HG02623 (cell line): ENCODE results near the gene NXPH3.

Experiments
- ATAC-seq: cut with Tn5 transposase; IDR thresholded peaks from one replicate; pipeline ENCODE4 v1.9.1; 2021; ENCODE audit warnings: moderate library complexity; ENCODE audit not compliant: unreplicated experiment

Gene NXPH3

DNA sequence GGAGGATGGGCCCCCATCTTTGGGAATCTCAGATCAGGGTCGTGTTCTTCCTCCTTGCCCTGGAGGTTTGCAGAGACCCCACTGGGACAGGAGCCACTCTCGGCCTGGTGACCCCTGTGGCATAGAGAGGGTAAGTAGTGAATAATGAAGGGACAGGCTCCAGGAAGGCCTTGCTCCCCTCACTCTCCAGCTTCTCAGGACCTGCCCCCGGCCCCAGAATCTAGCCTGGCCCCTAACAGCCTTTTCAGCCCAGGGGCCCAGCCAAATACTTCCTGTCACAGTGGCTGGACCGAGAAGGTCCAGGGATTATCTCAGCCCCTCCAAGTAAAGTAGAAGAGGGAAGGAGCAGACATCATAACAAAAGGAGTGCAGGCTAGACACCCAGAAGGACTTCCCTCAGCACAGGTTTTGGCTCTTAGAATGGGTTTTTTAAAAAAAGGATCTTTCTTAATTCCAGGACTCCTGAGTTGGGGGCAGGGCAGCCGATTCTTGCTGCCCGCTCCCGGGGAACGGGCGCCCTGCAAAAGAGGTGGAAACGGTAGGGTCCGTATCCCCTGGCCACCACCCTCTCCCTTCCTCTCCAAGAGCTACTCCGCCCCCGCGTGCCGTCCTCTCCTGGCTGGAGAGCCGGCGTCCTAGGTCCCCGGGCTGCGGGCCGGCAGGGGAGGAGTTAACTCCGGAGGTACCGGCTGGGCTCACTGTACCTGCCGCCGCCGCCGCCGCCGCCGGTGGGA is 559 bp upstream of the NXPH3 start:
- ATAC-seq = no peak

DNA sequence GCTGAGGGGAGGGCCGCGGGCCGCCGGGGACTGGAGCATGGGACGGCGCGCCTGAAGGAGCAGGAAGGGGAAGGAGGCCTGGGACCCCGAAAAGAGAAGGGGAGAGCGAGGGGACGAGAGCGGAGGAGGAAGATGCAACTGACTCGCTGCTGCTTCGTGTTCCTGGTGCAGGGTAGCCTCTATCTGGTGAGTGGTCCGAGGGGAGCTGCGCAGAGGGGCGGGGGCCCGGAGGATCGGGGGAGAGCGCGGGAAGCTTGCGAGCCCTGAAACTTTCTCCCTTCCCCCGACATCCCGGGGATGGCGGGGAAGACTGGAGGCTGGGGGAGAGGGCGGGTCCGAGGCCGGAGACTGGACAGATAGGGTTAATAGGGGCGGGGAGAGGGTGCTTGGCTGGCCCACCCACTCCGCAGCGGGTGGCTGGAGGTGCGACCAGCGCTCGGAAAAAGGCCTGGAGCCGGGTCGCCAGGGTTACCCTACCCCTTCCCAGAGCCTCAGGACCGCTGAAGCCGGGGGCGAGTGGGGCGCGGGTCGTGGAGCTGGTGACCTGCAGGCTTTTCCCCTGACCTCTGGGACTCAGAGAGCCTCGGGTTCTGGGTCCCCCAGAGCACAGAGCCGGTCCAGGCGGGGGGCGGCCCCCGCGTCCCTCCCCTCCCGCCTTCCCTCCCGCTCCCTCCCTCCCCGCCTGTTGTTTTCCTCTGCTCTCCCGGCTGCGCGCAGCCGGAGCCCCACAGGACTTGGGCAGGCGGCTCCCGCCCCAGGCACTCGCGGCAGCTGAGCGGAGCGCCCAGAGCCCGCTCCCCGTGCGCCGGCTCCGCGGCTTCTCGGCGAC is 631 bp downstream of the NXPH3 start:
- ATAC-seq = no peak

DNA sequence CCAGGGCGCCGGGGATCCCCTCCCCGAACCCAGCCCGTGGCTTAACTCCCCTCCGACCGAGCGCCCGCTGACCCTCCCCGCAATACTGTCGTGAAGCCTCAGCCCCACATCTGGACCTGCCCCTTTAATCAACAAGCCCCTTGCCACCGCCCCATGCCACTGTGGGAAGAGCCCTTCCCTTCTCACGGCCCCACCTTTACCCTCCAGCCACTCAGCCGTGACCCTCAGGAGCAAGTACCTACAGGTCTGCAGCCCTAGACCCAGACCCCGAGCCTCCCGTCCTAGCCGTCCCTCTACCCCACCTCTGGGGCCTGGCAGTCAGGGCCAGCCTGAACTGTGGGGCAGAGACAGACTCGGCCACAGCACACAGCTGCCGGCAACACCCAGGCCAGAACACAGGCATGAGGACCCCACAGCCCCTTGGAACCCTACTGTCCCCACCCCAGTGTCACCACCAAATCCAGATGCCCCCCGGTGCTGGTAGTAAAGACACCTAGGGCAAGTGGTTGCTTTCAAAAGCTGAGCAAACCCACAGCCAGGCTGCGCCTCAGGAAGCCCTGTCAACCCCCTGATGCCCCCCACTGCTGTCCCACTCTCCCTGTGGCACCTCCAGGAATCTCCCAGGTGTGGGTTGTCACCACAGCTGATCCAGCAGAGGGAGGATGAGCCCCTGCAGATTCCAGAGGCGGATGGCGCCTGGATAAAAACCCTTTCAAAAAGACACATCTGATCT is 1.4 kb downstream of the NXPH3 start:
- no peak for ATAC-seq

DNA sequence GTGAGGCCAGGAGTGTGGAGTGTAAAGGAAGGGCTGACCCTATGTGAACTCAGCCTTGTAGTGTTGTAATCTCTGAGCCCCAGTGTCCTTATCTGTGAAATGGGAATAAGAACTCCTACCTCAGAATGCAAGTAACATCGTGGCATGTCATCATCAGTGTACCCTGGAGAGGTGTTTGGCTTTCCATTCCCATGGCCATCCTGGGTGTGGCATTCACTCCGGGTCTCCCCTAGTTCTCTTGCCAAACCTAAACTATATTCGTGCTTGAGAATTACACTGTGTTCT is 1.9 kb downstream of the NXPH3 start:
- ATAC-seq = no peak

DNA sequence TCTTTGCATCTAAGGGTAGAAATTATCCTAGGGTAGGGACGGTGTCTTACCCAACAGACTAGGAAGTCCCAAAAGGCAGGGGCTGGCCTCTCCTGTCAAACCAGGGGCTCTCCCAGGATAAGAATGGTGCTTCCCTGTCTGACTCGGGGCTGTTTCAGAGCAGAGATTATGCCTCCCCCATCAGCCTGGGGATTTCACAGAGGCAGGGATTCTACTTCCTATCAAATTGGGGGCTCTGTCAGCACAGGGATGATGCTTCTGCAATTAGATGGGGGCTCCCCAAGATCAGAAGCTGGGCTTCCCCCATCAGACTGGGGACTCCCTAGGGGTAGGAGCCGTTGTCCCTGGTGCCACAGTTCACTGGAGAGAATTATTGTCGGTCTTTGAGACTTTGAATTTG is 2.3 kb downstream of the NXPH3 start:
- no peak for ATAC-seq

DNA sequence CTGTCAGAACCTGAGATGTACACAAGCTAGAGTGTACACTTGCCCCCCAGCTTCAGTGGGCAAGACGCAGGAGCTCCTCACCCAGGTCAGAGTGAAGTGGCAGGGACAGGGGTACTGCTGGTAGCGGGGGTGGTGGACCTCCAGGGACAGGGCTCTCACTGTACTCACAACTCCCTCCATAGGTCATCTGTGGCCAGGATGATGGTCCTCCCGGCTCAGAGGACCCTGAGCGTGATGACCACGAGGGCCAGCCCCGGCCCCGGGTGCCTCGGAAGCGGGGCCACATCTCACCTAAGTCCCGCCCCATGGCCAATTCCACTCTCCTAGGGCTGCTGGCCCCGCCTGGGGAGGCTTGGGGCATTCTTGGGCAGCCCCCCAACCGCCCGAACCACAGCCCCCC is 2.7 kb downstream of the NXPH3 start:
- no peak for ATAC-seq

DNA sequence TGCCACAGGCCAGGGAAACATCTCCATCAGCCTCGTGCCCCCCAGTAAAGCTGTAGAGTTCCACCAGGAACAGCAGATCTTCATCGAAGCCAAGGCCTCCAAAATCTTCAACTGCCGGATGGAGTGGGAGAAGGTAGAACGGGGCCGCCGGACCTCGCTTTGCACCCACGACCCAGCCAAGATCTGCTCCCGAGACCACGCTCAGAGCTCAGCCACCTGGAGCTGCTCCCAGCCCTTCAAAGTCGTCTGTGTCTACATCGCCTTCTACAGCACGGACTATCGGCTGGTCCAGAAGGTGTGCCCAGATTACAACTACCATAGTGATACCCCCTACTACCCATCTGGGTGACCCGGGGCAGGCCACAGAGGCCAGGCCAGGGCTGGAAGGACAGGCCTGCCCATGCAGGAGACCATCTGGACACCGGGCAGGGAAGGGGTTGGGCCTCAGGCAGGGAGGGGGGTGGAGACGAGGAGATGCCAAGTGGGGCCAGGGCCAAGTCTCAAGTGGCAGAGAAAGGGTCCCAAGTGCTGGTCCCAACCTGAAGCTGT is 3.4 kb downstream of the NXPH3 start:
- no peak for ATAC-seq

DNA sequence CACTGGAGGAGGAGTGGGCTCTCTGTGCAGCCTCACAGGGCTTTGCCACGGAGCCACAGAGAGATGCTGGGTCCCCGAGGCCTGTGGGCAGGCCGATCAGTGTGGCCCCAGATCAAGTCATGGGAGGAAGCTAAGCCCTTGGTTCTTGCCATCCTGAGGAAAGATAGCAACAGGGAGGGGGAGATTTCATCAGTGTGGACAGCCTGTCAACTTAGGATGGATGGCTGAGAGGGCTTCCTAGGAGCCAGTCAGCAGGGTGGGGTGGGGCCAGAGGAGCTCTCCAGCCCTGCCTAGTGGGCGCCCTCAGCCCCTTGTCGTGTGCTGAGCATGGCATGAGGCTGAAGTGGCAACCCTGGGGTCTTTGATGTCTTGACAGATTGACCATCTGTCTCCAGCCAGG is 3.9 kb downstream of the NXPH3 start:
- ATAC-seq = no peak

DNA sequence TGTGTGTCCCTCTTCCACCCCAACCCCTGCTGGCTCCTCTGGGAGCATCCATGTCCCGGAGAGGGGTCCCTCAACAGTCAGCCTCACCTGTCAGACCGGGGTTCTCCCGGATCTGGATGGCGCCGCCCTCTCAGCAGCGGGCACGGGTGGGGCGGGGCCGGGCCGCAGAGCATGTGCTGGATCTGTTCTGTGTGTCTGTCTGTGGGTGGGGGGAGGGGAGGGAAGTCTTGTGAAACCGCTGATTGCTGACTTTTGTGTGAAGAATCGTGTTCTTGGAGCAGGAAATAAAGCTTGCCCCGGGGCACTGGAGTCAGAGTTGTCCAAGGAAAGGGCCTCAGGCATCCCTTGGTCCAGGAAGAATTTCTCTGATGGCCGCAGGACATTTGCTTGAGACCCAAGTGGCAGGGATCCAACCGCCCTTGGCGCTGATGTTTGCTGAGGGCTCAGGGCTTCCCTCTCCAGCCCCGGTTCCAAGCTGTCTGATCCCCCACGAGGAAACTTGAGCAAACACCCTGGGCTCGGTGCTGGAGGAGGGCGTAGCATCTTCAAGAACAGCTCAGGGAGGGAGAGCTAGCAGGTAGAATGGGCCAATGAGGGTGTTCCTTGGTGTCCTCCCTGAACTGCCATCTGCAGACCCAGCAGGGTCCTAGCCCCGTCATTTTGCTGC is 4.5 kb downstream of the NXPH3 start:
- ATAC-seq = no peak

DNA sequence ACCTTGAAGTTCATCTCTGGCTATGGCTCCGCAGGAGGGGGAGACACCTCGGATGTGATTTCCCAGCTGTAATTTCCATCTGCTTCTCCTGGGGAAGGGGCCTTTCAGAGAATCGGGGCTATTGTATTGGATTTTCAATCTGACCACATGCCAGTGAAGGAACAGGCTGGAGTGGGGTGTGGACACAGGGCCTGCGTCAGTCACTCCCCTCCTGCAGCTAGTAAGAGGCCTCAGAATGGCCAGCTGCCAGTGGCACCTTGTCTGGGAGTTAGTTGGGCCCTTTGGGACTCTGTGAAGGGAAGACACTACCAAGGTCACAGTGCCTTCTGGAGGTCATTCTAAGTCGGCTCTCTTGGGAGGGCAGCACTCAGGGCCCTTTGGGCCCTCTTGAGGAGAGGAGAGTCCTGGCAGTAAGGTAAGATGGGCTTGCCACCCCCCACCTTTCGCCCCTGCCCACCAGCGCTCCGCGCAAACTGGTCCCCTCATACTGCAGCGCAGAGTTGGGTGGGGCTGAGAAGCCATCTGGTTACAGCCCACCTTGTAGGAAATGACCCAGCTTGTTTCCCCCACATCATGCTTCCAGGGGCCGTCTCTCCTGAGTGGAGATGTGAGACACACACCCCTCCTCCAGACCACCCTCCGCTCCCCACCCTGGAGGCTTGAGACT is 5.4 kb downstream of the NXPH3 start:
- ATAC-seq = no peak

DNA sequence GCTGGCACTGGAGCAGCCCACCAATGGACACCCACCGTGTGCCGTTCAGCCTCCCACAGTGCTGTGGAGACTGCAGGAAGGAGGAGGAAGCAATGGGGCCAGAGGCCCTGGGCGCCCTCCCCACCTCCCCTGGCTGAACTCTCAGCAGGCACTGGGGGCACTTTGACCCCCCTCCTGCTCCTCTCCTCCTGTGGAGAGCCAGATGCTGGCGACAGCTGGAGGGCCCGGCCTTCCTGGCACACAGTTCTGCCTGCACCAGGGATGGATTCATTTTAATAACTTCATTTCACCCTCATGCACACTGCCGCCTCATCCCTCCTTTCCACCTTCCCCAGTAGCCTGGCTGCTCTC is 6.0 kb downstream of the NXPH3 start:
- no peak for ATAC-seq

DNA sequence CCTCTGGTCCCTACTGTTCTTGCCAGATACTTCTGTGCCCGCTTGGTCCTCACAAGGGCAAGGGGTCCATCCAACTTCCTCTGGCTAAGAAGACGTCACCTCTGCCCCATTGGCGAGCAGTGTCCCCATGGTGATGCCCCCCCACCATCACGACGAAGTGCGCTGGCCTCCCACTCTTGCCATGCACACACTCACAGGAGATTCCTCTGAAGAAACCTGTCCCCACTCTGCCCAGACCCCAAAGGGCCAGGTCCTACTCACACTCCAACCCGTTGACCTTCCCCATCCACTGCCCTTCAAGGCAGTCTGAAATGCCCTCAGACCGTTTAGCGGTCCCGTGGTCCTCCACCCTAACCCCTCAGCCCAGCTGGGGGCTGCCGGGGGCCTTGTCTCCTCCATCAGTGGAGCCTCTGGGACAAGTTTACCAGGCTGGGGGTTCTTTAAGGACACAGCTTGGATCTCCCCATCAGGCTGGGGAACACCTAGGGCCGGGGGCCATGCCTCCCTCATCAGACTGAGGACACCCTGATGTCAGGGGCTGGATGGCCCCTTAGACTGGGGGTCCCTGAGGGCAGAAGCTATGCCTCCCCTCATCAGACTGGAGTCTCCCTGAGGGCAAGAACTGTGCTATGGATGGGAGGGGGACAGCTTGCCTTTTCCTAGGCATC is 6.5 kb downstream of the NXPH3 start:
- ATAC-seq = no peak

DNA sequence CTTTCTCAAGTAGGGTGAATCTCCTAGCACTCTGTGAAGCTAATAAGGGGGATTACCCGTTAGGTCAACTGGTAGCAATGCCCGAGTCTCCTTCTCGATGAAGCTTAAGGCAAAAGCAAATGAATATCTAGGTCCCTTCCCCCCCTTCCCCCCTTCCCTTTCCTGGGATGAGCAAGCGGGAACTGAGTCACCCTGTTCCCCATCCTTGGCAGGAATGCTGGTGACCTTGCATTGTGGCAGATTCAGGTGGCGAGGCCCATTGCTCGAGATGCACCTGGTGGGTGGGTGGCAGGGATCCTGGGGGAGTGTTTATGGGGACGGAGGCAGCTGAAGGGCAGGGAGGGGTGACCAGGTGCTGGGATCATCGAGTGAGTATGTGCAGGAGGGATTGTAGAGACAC is 7.1 kb downstream of the NXPH3 start:
- no peak for ATAC-seq

DNA sequence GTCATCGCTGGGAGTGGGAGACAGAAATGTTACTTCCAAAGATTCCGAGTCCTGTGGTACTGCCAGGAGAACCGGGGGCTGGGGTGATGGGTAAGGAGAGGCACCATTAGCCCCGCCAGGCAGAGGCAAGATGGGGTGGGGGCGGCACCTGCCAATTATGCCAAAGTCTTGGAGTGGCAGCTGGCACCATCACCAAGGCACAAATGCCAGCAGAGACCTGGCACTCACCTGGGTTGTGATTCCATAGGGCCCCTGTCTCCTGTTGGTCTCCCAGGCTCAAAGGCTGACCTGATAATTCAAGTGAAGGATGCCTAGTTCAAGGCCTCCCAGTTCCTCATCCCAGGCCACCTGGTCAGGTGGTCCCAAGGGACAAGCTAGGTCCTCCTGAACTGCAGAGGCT is 7.6 kb downstream of the NXPH3 start:
- no peak for ATAC-seq

DNA sequence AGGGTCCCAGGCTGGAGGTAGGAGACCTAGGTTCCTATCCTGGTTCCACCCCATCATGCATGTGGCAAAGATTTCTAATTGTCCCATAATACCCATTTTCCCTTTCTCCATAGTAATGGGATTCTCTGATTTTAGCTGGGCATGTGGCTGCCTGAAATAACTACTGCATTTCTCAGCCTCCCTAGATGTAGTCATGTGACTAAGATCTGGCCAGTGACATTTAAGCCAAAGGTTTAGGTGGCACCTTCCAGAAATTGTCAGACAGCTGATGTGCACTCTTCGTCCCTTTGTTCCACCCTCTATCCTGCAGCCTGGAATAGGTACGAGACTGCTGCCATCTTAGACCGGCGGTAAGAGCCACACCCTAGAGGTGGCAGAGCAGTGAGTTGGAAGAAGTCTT is 8.2 kb downstream of the NXPH3 start:
- no peak for ATAC-seq

DNA sequence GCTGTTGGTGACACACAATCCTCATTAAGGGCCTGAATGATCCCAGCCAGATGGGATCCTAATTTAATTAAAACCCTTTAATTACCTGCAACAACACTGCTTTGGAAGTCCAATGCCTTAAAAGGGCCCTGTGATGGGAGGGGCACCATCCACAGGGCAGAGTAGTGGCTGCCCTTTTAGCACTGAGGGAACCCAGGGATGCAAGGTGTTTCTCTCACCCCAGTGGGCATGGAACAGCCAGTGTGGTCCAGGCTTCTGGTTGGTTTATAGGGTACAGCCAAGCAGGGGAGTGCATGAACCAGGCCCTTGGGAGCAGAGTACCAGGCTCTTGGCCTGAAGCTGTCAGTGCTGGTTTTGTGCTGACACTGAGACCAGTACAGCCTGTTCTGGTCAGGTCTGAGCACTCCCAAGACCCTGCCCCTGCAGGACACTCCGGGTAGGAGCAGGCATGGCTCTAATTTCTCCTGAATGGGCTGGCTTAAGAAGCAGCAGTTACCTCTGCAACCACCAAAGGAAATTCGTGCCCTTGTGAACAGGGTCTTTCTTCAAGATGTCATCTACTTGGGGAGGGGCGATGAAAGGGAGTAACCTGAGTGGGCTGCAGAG is 9.9 kb downstream of the NXPH3 start:
- no peak for ATAC-seq

DNA sequence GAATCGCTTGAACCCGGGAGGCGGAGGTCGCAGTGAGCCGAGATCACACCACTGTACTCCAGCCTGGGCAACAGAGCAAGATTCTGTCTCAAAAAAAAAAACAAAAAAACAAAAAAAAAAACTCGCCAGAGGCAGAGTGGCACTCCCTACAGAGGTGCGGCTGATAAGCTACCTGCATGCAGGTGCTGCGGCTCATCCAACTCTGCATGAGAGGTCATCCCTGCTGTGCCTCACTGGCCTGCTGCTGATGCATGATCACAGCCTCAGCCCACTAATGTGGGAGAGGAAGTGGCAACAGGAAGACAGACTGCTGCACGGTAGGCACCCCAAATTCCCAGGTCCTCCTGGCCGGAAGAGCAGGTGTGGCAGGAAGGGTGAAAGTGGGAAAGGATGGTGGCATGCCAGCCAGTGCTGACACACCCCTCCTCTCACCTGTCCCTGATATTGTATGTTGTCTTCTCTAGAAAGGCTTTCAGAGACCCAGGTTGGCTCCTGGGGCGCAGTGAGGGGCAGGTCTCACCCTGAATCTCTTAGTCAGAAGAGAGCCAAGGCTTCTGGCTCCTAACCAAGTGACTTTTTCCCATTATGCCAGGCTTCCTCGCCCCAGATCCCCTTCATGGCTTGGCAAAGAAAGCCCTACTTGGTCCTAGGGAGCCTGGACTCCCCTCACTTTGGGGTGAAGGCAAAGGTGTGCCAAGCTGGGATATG is 11.8 kb downstream of the NXPH3 start:
- ATAC-seq = no peak

DNA sequence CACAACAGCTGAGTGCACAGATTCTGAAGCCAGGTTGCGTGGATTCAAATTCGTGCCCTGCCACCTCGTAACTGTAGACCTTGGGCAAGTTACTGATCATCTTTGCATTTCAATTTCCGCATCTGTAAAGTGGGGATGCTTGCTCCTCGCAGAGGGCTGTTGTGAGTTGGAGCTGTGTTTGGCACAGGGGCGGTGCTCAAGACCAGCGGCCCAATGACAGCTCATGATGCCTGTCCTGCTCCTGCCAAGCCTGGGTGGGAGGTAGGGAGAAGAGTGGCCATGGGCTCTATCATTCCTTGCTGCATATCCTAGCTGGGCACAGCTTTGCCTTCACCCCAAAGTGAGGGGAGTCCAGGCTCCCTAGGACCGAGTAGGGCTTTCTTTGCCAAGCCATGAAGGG is 12.6 kb downstream of the NXPH3 start:
- no peak for ATAC-seq
